Measurements from ENCODE around the gene DLX1.
"Not testable (repeated sequence)": the region's sequence is repeated elsewhere in the genome, so short reads cannot be mapped to it uniquely, and the experiment has no call there.

DLX1 gene

DNA sequence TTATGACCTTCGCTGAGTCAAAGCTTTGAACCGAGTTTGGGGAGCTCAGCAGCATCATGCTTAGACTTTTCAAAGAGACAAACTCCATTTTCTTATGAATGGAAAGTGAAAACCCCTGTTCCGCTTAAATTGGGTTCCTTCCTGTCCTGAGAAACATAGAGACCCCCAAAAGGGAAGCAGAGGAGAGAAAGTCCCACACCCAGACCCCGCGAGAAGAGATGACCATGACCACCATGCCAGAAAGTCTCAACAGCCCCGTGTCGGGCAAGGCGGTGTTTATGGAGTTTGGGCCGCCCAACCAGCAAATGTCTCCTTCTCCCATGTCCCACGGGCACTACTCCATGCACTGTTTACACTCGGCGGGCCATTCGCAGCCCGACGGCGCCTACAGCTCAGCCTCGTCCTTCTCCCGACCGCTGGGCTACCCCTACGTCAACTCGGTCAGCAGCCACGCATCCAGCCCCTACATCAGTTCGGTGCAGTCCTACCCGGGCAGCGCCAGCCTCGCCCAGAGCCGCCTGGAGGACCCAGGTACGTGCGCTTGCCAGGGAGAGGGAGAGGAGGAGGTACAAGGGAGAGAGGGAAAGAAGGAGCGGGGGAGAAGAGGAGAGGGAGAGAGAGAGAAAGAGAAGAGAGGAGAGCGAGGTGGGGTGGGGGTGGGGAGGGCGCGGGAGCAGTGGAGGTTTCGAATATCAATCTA lies at the start of gene DLX1:
TSS of gene DLX1 (plus strand) at position 48 of the 700 bp plus-strand sequence. CDS start at position 219, 171 bp downstream.
- DNase-seq, result peak; percentile 75

GRCh38 chr2:172038121-172038520 lies 47.2 kb upstream of the DLX1 start:
- DNase-seq, result no peak

DNA sequence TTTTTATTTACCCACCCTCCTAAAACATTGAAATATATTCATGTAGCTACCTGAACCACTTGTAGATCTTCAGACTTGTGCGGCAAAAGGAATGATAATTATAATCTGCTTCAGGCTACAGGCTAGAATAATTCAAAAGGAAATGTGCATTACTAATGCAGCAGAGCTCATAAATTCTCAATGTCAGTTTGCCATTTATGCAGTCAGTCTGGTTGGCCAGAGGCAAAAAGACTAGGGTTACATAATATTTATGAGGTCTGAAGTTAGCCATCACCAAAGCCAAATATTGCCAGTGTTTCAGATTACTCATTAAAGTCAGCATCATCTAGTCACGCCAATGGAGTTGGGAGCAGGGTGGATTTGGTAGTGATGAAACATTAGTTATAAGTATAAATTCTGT lies 46.7 kb upstream of the DLX1 start:
- peak; percentile 72 for DNase-seq

GRCh38 chr2:172039011-172039704 lies 46.1 kb upstream of the DLX1 start:
- DNase-seq, result no peak

DNA sequence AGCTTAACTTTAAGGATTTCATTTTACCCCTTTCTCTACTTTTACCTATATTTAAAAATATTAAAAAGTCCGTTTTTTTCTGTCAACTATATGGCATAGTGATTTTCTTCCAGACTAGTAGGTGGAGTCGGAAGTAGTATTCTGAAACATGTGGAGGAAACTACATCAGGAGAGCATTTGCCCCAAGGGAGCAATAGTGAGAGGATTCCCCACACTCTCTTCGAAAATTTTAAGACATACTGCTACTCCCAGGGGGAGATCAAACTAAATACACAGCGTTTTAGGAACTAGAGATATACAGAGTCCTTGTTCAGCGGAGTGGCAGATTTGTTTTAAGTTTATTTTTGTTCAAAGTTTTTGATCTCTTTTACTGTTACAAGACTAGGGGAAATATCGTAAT lies 45.0 kb upstream of the DLX1 start:
- no peak for DNase-seq

GRCh38 chr2:172046080-172046678 lies 39.1 kb upstream of the DLX1 start:
- DNase-seq, result peak; percentile 29

GRCh38 chr2:172046866-172047565 lies 38.3 kb upstream of the DLX1 start:
- no peak for DNase-seq

- no peak for DNase-seq
Observed at GRCh38 chr2:172047566-172048507, 37.5 kb upstream of the DLX1 start.

- no peak for DNase-seq
Observed at GRCh38 chr2:172048508-172049503, 36.5 kb upstream of the DLX1 start.

GRCh38 chr2:172049567-172050120 lies 35.7 kb upstream of the DLX1 start:
- no peak for DNase-seq

DNA sequence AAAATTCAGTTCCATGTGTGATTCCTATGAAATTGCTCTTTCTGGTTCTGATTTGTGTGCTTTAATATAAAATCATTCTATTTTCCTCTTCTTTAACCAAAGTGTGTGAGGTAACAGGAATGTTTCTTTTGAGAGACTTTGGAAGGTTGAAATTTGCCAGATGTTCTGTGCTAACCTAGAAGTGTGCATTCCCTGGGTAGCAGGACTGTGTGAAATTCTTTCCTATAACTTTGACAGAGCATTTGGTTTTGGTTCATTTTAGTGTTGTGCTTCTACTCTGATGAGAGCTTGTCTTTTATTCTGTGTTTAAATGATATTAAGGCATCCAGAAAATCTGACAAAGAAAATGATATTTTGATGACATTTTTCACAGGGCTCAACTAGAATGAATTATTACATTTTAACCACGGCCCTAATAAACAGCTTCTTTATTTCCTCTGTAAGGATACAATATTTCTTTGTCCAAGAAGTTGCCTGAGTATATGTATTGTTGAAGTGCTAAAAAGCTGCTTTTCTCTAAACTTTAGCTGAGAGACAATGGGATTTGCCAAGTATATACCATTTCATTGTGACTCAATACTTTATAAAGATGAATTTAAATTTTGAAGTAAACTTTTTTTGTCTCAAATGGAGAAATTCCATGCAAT lies 34.7 kb upstream of the DLX1 start:
- DNase-seq, result no peak

DNA sequence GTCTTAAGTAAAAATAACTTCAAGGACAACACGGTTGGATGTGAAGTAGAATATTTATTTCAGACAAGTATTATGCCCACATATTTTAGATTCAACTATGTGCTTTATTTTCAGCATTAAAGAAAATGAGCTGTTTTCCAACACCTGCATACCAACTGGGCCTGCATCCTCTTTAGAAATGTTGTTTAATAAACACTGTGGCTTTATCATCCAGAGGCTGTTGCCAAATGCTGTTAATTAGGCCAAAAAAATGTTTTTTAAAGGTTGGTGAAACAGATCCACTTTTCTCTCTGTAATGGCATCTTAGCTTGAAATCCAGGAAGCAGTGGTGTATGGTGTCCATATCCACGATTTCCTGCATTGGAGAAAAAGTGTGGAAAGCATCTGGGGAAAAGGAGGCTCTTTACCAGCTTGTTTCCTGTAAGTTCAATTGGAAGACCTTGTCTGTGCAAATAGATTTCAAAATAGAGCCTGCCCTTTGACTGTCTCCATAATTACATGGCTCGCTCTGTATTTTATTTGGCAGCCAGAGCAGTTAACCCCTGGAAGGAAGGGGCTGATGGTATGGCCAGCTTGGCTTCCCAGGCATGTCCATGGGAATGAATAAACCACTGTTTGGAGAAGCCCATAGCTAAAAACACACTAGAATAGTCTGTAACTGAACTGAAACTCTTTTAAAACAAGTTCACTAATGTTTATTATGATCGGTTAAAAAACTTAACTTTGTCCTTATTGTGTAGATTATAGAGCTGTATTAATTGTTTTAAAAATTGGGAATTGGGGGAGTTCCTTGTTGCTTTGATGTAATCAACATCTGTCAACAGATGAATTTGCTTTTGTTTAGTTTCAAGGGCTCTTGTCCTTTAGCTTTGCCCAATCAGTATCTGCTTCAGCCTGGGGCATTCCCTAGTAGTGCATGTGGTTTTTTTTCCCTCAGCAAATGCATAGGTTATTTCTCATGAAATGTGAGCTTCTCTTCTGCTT lies 33.0 kb upstream of the DLX1 start:
- DNase-seq, result no peak

DNA sequence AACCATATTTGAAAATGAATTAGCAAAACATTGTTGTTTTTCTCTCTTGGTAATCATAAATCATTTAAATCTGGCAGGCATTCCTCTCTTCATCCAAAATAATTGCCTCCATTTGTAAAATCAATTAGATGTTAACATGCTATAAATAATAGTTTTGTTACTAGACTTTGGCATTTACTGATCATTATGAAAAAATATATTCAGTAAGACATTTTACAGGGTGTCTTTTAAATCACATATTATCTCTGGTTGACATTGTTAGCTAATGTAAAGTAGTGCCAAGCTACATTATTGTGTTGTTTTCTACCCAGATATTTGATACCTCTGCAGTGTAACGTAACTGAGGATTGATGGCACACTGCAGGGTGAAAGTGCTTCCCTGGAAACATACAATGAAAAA lies 31.8 kb upstream of the DLX1 start:
- no peak for DNase-seq

- no peak for DNase-seq
Observed at GRCh38 chr2:172056293-172056692, 29.0 kb upstream of the DLX1 start.

GRCh38 chr2:172058660-172059059 lies 26.6 kb upstream of the DLX1 start:
- no peak for DNase-seq

DNA sequence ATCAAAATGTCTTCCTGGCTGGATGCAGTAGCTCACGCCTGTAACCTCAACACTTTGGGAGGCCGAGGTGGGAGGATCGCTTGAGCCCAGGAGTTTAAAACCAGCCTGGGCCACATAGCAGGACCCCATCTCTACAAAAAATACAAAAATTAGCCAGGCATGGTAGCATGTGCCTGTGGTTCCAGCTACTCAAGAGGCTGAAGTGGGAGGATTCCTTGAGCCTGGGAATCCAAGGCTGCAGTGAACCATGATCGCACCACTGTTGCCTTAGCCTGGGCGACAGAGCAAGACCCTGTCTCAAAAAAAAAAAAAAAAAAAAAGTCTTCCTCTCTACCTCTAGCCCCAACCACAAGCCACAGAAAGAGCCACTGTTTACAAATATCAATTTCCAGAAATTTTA lies 25.2 kb upstream of the DLX1 start:
- not testable (repeated sequence) for DNase-seq

GRCh38 chr2:172062402-172063004 lies 22.8 kb upstream of the DLX1 start:
- no peak for DNase-seq

DNA sequence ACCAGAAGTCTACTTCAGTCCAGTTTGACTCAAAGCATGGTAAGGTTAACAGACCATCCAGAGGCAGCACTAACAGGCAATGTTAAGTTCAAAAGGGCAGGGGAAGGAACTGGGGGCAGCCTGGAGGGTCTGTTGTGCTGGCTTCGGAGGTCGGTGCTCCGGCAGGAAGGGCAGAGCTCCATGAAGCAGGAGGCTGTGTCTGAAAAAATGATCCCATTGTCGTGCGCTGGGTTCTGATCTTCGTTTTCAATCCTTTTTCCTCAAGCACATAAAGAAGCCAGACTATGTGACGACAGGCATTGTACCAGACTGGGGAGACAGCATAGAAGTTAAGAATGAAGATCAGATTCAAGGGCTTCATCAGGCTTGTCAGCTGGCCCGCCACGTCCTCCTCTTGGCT lies 21.9 kb upstream of the DLX1 start:
- no peak for DNase-seq

GRCh38 chr2:172065111-172065510 lies 20.2 kb upstream of the DLX1 start:
- DNase-seq, result no peak

Data from NCI-H526 treated with DMSO at 0.1 percent for 48 hours (cell line).